T-helper 1 cell treated with Interleukin-12 subunit alpha and Interleukin-12 subunit beta and Interleukin-4 antibody, amounts not matched to agents 30 μg/mL and 1 μg/mL, for 36 hours (primary cell): ENCODE measurements around the gene CACNB1.

ENCODE experiments used
- H3K27ac Mint-ChIP-seq: one replicate; pipeline ENCODE4 v1.8.0; 2021; ENCODE audit warnings: mild to moderate bottlenecking, mixed read lengths
- H3K27me3 Mint-ChIP-seq: one replicate; pipeline ENCODE4 v1.8.0; 2021; ENCODE audit warnings: low read depth, mixed read lengths
- H3K36me3 Mint-ChIP-seq: one replicate; pipeline ENCODE4 v1.8.0; 2021; ENCODE audit warnings: low read depth, mixed read lengths
- H3K4me1 Mint-ChIP-seq: one replicate; pipeline ENCODE4 v1.8.0; 2021; ENCODE audit warnings: low read depth, mixed read lengths
- H3K4me3 Mint-ChIP-seq: one replicate; pipeline ENCODE4 v1.8.0; 2021; ENCODE audit warnings: mild to moderate bottlenecking, moderate library complexity, mixed read lengths
- H3K9me3 Mint-ChIP-seq: one replicate; pipeline ENCODE4 v1.8.0; 2021; ENCODE audit warnings: mixed read lengths

The CACNB1 gene

DNA sequence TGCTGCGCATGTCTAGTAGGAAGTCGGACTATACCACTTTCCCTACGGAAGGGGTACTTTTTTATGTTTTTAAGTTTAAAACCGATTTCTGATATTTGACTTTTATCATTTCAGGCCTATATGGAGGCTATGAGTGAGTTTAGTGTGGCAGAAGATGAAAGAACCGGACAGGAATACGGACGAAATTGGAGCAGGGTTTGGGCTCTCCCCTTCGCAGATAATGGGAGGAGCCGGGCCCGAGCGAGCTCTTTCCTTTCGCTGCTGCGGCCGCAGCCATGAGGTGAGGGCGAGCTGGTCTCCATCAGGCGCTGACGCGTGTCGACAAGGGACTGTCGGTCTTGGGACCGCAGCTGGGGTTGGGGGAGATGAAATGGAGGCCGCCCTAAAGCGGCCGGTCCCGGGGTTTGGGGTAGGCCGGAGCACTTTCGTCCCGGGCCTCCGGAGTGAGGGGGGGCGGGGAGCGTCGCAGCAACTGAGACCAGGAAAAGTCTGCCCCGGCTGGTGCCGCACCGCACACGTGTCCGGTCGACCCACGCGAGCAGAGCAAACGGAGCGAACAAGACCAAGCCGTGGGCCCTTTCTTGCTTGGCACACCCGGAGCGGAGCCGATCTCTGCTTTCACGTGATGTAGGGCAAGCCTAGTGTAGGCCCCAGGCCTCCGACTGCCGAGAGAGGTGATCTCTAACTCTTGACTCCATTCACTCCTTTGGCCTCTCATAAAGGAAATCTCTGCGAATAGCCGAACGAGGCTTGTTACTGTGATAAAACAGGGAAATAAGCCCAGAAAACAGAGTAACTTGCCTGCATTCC is 2.8 kb upstream of the CACNB1 start, which contains the start of gene RPL19:
TSS of gene RPL19 (plus strand) at position 214 of the 810 bp plus-strand sequence. CDS start at position 276, 62 bp downstream.
- Mint-ChIP-seq H3K4me1 (peaks cover 48% of the 10 kb centered on the region), H3K27ac (peak within 1 kb of the TSS; percentile 99), H3K36me3 (peaks cover 45% of the 10 kb centered on the region), H3K4me3 (peak within 1 kb of the TSS; percentile 86), H3K27me3 (no peaks in the 10 kb centered on the region), H3K9me3 (no peaks in the 10 kb centered on the region)

DNA sequence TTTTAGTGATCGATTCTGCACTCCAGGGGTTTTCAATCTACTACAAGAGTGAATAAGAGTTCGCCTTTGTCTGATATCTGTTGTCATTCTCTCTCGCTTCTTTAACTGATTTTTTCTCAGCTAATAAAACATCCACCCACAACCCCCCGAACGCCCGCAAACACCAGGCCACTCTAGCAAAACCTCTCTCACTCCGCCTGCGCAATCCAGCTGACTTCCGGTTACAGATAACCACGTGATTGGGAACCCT is 2.3 kb upstream of the CACNB1 start:
- Mint-ChIP-seq H3K36me3 (peaks cover 40% of the 10 kb centered on the region), H3K27me3 (no peaks in the 10 kb centered on the region), H3K9me3 (no peaks in the 10 kb centered on the region), H3K4me3 (peak overlapping the region; percentile 86), H3K27ac (peak overlapping the region; percentile 99), H3K4me1 (peaks cover 51% of the 10 kb centered on the region)

DNA sequence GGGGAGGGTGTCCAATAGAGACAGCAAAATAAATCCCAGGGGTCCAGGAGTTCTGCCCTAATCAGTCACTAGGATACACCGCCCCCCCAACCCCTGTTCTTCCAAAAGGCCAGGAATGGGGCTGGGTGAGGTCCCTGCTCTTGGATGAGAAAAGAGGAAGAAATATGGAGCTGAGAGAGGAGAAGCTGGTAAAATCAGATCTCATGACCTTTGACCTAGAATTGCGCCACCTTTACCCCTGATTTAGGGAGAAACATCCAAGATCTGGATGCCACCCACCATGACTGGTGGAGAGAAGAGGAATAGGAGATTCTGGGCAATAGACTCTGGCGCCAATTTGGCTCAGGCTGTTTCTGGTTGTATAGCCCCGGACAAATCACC is 707 bp upstream of the CACNB1 start:
- H3K4me1 Mint-ChIP-seq: peaks cover 55% of the 10 kb centered on the region
- peaks cover 31% of the 10 kb centered on the region for H3K36me3 Mint-ChIP-seq
- peak overlapping the region; percentile 80 for H3K27ac Mint-ChIP-seq
- no peaks in the 10 kb centered on the region for H3K27me3 Mint-ChIP-seq
- peak overlapping the region; percentile 86 for H3K4me3 Mint-ChIP-seq
- H3K9me3 Mint-ChIP-seq: no peaks in the 10 kb centered on the region

DNA sequence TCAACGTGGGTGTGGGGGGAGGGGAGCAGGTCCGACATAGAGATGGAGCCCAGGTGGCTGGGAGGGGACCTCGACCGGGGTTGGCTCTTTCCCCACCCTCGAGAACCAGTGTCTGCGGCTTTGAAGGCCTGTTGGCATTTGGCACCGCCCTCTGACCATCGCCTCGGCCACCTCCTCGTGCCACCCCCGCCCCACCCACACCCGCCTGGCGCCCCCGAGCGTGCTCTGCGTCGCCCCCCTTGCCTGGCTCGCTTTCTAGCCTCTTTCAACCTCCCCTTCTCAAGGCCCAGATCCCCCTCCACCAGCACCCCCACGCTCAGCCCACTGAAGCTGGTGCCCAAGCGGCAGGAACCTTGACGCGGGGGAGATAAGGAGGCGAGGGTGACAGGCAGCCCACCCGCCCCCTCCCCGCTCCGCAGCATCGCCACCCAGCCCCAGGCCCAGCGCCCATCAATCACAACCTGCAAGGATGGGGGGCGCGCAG is 619 bp downstream of the CACNB1 start:
- Mint-ChIP-seq H3K9me3 (no peaks in the 10 kb centered on the region), H3K27me3 (no peaks in the 10 kb centered on the region), H3K4me3 (peak overlapping the region; percentile 86), H3K27ac (peak overlapping the region; percentile 26), H3K36me3 (peaks cover 29% of the 10 kb centered on the region), H3K4me1 (peaks cover 52% of the 10 kb centered on the region)

DNA sequence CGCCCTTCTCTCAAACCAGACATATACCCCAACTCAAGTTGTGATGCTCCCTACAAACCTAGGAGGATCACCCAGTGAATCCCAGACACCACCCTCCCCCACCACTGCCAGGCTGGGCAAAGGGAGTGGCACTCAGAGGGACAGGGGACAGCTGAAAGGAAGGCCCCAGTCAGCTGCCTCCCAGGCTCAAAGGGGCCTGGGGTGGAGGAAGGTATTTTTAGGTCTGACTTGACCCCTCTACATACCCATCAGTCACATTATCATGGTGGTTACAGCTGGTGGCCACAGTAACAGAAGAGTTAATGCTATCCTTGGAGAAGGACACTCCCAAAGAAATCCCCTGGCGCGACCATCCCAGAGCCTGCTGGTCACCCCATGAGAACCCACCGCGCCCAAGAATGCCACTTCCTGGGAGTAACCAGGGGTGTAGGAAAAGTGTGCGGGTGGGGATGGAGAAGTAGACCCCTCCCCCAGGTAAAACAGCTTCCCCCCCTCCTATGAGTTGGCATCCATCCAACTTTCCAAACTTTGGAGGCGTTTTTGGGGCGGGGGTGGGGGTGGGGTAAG is 1.1 kb downstream of the CACNB1 start:
- Mint-ChIP-seq H3K4me1 (peaks cover 48% of the 10 kb centered on the region), H3K36me3 (peaks cover 25% of the 10 kb centered on the region)

DNA sequence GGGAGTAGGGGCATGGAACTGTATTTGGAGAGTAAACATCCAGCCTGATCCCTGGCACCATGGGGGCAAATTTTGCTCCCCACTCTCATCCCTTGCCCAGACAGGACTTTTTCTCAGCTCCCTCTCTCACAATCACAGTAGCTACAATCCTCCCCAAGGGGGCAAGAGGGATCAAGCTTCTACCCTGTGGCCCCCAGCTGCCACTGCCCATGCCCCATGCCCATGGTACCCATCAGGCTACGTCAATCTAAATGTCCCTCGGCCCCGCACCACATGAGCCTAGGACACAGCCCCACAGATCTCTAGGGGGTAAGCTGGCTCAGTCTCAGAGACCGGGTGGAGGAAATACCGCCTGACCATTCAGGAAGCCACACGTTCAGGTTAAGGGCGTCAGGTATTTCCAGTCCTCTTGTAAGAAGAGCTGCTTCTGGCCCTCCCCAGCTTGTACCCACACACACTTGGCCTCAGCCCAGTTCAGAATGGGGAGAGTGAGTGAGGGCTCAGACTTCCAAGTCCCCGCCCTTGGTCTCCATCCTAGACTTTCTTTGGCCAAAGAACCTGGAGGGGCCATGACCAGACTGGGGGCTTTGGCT is 1.8 kb downstream of the CACNB1 start:
- H3K27ac Mint-ChIP-seq: no peak overlapping the region
- no peaks in the 10 kb centered on the region for H3K27me3 Mint-ChIP-seq
- peaks cover 19% of the 10 kb centered on the region for H3K36me3 Mint-ChIP-seq
- peak overlapping the region; percentile 74 for H3K4me3 Mint-ChIP-seq
- no peaks in the 10 kb centered on the region for H3K9me3 Mint-ChIP-seq
- H3K4me1 Mint-ChIP-seq: peaks cover 42% of the 10 kb centered on the region

More for the DNA sequence above, 1.1 kb downstream of the CACNB1 start:
- H3K9me3 Mint-ChIP-seq: no peaks in the 10 kb centered on the region
- H3K27me3 Mint-ChIP-seq: no peaks in the 10 kb centered on the region
- H3K4me3 Mint-ChIP-seq: peak overlapping the region; percentile 74
- H3K27ac Mint-ChIP-seq: no peak overlapping the region

DNA sequence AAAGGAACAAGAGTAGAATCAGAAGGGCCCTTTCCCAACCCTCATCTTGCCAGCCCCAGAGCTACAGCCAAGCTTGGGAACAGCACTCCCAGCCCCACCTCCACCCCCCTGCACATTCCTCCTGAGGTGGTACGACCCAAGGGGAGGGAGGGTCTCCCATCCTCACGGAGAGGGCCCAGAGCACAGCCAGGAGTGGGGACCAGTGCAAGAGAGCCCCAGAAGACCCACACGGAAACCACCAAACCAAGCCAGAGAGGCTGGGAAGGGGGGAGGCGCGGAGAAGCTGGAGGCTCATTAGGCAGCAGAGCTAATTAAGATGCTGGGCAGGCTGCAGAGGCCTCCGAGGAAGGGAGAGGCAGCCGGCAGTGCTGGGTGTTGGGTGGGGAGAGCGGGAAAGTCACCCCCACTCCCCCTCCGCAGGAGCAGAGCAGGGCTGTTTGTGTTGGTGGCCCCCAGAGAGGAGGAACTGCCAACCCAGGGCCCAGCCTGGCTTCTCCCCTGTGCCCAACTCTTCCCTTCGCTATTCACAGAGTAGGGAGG is 2.4 kb downstream of the CACNB1 start:
- no peaks in the 10 kb centered on the region for H3K9me3 Mint-ChIP-seq

DNA sequence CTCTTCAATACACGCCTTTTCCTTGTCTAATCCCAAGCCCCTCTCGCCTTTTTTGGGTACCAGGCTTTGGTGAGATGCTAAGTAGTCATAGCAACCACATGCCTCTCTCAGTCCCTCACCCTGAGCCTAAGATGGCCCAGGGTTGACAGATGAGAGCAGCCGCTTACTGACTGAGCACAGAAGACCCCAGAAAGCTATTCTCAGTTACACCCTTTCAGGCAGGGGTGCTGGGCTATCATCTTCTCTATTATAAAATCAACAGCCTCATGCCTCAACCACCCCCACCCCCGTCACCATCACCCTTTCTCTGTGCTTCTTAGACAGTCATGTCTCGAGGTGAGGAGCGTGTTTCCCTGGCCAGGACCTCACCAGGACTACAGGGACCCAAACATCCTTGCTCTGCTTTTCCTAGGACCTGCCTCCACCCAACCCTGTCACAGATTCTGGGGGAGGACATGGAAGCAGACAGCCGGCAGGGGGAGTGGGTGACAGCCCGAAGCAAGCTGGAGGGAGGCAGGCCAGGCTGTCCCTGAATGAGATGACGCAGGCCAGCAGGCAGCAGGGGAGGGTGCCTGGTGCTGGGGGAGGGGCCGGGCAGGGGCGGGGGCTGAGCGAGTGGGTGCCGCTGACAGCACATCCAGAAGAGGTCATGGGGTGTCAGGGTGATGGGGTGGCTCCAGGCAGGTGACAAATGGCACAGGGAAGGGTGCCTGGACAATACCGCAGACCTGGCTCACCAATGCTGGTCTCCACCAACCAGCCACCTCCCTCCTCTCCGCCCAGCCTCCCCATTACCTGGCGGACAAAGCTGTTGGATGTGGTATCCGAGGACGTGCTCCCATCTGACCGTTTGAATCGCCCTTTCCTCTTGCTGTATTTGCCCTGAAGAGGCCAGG is 3.1 kb downstream of the CACNB1 start:
- Mint-ChIP-seq H3K4me3 (no peak overlapping the region), H3K27me3 (no peaks in the 10 kb centered on the region), H3K27ac (no peak overlapping the region), H3K4me1 (peaks cover 35% of the 10 kb centered on the region), H3K9me3 (no peaks in the 10 kb centered on the region), H3K36me3 (peaks cover 14% of the 10 kb centered on the region)

More for the DNA sequence above, 2.4 kb downstream of the CACNB1 start:
- Mint-ChIP-seq H3K4me3 (no peak overlapping the region), H3K27me3 (no peaks in the 10 kb centered on the region), H3K4me1 (peaks cover 41% of the 10 kb centered on the region), H3K36me3 (peaks cover 17% of the 10 kb centered on the region), H3K27ac (no peak overlapping the region)

DNA sequence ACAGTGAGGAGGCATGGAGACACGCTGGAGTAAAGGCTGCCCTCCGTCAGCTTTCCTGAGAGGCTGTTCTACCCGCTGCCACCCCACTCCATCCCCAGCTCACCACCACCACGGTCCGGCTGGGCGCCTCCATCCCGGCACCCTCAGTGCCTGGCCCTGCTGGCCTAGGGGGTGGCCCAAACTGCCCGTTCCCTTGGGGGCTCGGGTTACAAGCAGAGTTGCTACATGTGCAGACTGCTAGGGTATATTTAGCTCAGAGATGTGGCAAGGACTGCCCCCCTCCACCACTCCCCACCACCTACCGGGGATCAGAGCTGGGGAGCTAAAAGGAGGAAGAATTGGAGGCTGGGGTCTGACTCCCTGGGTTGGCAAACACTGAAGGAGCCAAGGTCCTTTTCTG is 4.1 kb downstream of the CACNB1 start:
- no peak overlapping the region for H3K27ac Mint-ChIP-seq
- H3K4me3 Mint-ChIP-seq: no peak overlapping the region
- H3K36me3 Mint-ChIP-seq: peaks cover 14% of the 10 kb centered on the region
- peaks cover 29% of the 10 kb centered on the region for H3K4me1 Mint-ChIP-seq
- H3K27me3 Mint-ChIP-seq: no peaks in the 10 kb centered on the region
- no peaks in the 10 kb centered on the region for H3K9me3 Mint-ChIP-seq

DNA sequence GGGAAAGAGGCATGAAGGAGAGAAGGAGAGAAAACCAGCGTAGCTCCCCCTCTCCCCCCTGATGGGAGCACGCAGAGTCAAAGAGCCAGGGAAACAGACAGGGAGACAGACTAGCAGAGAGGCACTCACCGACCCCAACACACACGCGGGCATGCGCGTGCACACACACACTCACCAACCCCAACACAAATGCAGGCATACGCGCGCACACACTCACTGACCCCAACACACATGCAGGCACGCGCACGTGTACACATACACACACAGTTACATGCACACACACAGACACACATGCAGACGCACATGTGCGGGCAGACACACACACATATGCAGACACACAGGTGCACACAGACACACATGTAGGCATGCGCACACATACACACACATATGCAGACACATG is 4.6 kb downstream of the CACNB1 start:
- peak overlapping the region; percentile 9 for H3K27ac Mint-ChIP-seq
- no peaks in the 10 kb centered on the region for H3K27me3 Mint-ChIP-seq
- no peak overlapping the region for H3K4me3 Mint-ChIP-seq
- peaks cover 25% of the 10 kb centered on the region for H3K4me1 Mint-ChIP-seq
- H3K9me3 Mint-ChIP-seq: no peaks in the 10 kb centered on the region
- H3K36me3 Mint-ChIP-seq: peaks cover 14% of the 10 kb centered on the region

DNA sequence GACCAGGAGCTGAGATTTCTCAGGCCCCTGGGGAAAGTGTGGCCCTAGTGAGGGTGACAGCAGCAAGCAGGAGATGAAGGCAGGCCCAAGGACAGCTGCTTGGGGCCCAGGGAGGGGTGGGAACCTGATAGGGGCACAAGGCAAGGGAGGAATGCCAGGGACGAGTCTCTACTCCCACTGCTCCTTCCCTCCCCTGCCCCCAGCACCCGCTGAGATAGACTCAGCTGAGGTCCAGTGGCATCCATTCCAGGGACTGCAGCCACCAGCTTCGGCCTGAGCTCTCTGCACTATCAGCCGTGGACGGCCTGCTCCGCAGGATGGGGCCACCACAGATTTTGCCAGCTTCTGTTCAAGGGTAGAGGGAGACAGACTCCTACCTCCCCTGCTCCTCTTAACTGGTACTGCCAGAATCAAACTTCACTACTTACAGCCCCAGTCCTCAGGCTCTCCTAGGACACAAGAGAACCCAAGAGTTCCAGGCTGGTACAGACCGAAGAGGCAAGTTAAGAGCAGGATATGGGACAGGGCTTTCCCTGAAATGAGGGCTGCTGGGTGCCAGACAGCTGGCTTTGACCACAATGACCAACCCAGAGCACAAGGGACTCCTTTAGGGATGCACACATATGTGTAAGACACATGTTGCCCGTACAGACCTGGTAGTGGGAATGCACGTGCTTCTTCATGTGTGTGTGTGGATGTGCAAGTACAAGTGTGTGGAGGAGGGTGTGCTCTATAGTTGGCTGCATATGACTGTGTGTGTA is 5.5 kb downstream of the CACNB1 start:
- peak overlapping the region; percentile 43 for H3K27ac Mint-ChIP-seq
- H3K4me3 Mint-ChIP-seq: no peak overlapping the region
- H3K9me3 Mint-ChIP-seq: no peaks in the 10 kb centered on the region
- H3K36me3 Mint-ChIP-seq: peaks cover 14% of the 10 kb centered on the region
- no peaks in the 10 kb centered on the region for H3K27me3 Mint-ChIP-seq
- H3K4me1 Mint-ChIP-seq: peaks cover 25% of the 10 kb centered on the region

DNA sequence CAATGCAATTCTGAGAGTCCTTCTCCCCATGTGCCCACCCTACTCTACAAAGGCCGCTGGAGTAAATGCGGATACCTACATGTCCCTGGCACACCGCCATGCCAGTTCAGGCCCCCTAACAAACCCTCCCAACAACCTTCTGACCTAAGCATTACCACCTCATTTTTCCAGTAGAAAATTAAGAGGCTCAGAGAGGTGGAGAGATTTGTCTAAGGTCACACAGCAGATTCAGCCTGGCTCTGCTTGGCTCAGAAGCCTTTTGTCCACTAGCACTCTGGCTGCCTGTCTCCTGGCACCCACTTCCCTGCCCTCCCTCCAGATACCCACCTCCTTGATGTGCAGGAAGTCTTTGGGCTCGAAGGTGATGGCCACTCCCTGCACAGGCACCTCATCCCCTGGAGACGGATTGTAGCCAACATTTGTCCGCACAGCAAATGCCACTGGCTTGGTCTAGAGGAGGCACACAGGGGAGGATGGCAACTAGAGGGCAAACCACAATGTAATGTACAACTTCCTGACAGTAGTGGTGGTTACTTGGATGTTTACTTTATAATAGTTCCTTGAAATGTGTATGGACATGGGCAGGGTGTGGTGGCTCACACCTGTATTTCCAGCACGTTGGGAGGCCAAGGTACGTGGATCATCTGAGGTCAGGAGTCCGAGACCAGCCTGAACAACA is 10.2 kb downstream of the CACNB1 start:
- H3K36me3 Mint-ChIP-seq: peaks cover 19% of the 10 kb centered on the region
- H3K4me1 Mint-ChIP-seq: peaks cover 1% of the 10 kb centered on the region
- H3K9me3 Mint-ChIP-seq: no peaks in the 10 kb centered on the region
- no peak overlapping the region for H3K27ac Mint-ChIP-seq
- H3K27me3 Mint-ChIP-seq: no peaks in the 10 kb centered on the region
- H3K4me3 Mint-ChIP-seq: no peak overlapping the region

DNA sequence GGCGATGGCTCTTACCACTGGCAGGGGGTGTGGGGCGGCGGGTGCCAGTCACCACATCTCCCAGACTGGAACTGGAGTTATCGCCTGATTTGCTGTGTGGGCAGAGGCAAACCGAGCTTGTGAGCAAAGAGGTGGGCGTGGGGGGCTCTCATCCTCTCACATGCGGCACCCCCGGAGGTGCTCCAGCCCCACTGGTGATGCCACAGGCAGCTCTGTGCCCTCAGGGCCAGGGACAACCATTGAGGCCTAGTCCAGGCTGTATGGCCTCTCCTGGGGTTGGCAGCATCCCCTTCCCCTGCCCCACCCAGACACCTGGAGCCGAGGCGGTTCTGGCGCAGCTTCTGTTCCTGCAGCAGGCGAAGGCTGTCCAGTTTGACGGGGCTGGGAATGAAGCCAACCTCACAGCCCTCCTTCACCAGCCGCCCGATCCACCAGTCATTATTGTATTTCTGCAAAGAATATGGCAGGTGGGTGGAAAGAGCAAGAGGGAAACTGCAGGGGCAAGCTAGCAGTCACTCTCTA is 10.9 kb downstream of the CACNB1 start:
- Mint-ChIP-seq H3K4me1 (no peaks in the 10 kb centered on the region), H3K27me3 (no peaks in the 10 kb centered on the region), H3K9me3 (no peaks in the 10 kb centered on the region), H3K4me3 (no peak overlapping the region), H3K36me3 (peaks cover 18% of the 10 kb centered on the region), H3K27ac (no peak overlapping the region)
